ENCODE results near the gene OR9A4. TPM values are rescaled to one million over a fixed set of nuclear protein-coding genes. Genes with fewer than 3 reads are reported as not detected.

Gene OR9A4
- total RNA-seq, 1 donor from 2014 or later: not detected

Other genes with a start within 250 kb of the OR9A4 start
- gene DENND11, start 214.2 kb upstream of the OR9A4 start, total RNA-seq: 9.8 and 10.5 TPM in 2 replicates
- gene WEE2, start 208.0 kb upstream of the OR9A4 start, total RNA-seq: not detected in 2 replicates
- 138 and 146 TPM in 2 replicates for gene SSBP1, start 178.0 kb upstream of the OR9A4 start, total RNA-seq
- 1.00 and 1.2 TPM in 2 replicates for gene TAS2R3, start 152.3 kb upstream of the OR9A4 start, total RNA-seq
- gene TAS2R4, start 139.7 kb upstream of the OR9A4 start, total RNA-seq: 1.1 and 1.2 TPM in 2 replicates
- 1.3 and 1.5 TPM in 2 replicates for gene TAS2R5, start 126.2 kb upstream of the OR9A4 start, total RNA-seq
- not detected in 2 replicates for gene PRSS37, start 74.9 kb upstream of the OR9A4 start, total RNA-seq
- not detected in 2 replicates for gene CLEC5A, start 30.6 kb downstream of the OR9A4 start, total RNA-seq
- not detected in 2 replicates for gene TAS2R38, start 57.4 kb downstream of the OR9A4 start, total RNA-seq
- gene MGAM, start 79.5 kb downstream of the OR9A4 start, total RNA-seq: 3.2 and 4.5 TPM in 2 replicates
- gene MGAM2, start 195.3 kb downstream of the OR9A4 start, total RNA-seq: 0.05 TPM in 2 replicates